Measurements from ENCODE around the gene XCL2.
A peak's percentile ranks its signal among the peaks of the same experiment; 100 is the strongest.
"Not testable (repeated sequence)": the region's sequence is repeated elsewhere in the genome, so short reads cannot be mapped to it uniquely, and the experiment has no call there.

The XCL2 gene

DNA sequence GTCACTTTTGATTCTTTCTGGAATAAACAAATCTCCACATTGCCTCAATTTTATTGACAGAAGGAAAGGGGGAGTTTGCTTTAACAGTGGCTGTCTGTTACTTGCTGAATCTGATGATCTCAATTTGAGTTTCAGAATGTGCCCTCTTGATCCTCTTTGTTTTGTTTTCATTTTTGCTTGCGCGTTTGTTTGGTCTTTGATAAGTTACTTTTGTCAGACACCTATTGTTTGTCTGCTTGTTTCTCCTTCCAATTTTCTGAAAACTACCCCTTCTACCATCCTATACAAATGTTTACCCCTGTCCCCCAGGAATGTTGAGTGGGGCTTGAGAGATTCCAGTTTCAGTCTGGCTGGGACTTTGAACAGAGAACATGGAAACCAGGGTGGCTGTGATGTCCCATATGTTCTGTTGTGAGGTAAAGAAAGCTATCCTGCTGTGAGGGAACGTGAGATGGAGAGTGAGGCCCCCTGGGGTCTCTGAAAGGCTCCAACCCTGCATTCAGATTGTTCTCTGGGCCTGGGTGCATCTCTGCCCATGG lies 11.8 kb upstream of the XCL2 start:
- DNase-seq = no peak

DNA sequence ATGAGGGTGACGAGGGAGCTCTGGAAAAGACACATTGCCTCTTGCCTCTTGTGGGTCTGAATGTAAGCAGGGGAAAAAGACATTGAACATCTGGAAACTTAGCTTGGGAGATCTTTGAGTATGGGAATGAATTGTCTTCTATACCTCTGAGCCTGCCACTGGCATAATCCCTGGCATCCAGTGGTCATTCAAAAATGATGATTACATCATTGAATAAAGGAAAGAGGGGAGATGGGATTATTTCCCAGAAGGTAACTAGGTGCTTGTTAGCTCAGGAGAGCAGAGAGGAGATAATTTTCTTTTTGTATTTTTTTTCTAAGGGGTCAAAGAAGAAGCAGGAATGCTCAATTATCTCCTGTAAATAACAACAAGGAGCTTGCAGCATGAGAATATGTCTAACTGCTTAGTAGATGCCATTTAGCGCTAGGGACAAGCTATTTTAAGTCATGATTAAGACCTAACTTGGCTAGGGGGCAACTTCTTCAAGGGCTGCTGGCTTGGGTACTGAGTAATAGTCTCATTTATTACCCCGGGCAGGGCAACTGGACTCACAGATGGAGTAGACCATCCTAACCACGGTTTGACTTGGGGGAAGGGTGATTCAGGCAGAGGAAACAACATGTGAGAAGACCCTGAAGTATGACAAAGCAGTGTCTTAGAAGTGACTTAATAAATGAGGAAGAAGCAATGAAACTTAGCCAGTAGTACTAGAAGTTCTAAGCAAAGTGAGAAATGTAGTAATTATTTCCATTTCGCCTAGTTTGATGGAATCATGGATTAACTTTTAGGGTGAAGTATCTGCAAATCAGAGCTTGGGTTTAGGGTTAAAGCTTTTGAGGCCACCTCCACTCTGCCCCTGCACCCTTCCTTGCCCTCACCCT lies 11.0 kb upstream of the XCL2 start:
- no peak for DNase-seq

DNA sequence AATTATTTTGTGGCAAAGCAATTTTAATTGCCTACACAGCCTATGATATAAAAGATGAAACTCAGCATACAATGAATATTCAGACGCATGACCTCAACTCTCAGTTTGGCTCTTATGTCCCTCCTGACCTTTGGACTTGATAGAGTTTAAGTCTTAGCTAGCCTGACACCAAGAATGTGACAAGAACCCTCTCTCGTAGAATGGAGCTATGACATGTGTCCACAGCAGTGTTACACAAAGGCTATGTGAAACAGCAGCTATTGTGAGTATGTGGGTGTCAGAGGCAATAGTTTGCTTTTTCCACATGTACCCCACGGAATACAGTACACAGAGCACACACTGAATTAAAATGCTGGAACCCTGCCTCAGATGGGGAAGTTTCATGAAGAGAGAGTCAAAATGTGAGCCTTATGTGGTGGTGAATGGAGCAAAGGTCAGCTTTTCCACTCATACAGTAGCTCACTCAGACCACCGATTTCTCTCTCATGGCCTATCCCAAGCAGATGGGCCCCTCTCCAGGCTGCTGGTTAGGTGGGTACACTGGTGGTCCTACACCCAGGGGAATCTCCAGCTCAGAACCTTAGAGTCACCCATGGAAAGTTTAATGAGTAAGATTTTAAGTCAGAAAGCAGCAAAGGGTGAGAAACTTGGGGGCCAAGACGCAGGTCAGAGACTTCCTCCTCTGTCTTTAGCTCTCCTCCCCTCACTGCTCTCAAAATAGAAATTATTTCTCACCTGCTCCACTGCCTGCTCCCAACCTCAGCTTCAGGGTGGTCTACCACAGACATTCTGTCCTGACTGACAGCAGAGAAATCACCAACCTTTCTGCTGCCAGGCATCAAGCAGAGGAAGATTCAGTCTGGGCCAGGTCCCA lies 10.1 kb upstream of the XCL2 start:
- DNase-seq = no peak

DNA sequence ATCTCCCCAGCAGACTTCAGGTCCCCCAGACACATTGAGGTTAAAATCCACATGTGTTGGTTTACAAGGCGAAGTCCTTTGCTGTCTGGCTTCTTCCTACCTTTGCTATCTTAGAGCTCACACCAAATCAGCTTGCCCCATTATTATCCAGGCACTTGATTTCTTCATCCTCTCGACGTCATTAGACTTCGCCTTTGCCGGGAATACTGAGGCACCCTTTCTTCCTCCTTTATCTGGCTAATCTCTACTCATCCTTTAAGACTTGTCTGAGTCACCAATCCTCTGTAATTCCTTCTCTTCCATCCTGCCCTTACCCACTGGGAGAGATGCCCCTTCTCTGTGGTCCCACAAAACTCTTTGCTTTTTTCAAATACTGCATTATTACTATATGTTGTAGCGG lies 9.2 kb upstream of the XCL2 start:
- DNase-seq = no peak

DNA sequence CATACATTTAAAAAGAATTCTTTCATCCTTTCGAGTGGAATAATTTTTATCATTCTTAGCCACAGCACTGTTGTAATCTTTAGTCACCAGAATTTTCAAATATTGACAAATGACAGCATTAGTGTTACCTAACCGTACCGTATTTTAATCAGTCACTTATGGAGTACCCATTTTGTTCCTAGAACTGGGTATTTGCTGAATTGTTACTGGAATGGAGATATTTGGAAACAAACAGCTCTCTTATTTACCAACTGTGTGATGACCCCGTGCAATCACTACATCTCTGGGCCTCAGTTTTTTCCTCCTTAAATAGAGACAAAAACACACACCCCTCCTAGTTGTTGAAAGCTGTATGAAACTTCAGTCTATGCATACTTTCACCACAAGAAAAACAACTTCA lies 7.9 kb upstream of the XCL2 start:
- no peak for DNase-seq

DNA sequence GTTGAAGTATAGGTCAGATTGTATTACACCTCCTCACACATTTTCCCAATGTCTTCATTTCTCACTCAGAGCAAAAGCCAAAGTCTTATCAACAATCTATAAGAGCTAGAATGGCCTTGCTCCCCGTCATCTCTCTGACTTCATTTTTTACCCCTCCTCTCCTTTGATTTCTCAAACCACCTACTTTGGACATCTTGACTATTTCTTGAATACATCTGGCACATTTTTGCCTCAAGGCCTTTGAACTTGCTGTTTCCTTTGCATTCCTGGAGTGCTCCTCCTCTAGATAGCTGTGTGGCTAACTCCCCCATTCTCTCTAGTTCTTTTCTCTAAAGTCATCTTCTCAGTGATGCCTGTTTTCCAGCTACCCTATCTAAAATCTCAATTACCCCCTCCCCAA lies 7.2 kb upstream of the XCL2 start:
- no peak for DNase-seq

DNA sequence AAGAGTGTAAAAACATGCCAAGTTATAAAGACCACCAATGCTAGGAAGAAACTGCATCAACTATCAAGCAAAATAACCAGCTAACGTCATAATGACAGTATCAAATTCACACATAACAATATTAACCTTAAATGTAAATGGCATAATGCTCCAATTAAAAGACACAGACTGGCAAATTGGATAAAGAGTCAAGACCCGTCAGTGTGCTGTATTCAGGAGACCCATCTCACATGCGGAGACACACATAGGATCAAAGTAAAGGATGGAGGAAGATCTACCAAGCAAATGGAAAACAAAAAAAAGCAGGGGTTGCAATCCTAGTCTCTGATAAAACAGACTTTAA lies 2.7 kb upstream of the XCL2 start:
- DNase-seq = not testable (repeated sequence)

DNA sequence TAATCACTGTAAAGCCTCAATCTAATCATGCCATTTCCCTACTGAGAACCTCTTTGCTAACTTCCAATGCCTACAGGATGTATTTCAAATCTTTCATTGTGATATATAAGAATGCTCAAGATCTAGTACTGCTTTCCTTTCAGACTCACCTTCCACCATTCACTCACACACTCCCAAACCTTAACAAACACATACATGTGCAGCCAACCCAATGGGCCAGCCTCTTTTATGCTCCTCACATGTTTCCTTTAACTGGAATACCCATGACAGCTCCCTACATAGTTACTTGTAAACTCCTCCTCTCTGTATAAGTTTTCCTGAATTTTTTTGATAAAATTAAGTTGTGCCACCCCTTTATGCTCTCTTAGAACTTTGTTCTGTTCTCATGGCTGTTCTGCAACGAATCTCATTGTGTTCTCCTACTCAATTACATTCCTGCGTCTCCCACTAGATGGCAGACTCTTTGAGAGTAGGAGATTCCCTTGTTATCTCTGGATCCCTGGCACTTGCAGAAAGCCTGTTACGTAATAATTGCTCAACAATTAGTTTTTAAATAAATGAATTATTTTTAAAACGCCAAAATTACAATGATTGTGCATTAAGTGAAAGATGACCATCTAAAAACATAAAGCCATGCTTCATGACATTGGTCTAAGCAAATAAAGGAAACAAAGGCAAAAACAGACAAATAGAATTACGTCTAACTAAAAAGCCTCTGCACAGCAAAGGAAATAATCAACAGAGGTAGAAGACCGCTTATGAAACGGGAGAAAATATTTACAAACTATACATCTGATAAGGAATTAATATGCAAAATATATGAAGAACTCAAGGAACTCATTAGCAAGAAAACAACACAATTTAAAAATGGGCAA lies 2.1 kb upstream of the XCL2 start:
- peak; percentile 19 for DNase-seq

DNA sequence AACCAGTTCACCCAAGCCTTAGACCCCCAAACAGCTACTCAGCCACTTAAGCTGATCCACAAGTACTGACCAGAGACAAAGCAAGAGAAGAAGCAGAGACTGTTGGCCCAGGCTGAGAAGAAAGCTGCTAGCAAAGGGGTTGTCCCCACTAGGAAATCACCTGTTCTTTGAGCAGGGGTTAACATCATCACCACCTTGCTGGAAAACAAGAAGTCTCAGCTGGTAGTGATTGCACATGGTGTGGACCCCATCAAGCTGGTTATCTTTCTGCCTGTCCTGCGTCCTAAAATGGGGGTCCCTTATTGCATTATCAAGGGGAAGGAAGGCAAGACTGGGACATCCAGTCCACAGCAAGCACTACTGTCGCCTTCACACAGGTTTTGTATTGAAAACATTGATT lies 819 bp downstream of the XCL2 start:
- DNase-seq = not testable (repeated sequence)

DNA sequence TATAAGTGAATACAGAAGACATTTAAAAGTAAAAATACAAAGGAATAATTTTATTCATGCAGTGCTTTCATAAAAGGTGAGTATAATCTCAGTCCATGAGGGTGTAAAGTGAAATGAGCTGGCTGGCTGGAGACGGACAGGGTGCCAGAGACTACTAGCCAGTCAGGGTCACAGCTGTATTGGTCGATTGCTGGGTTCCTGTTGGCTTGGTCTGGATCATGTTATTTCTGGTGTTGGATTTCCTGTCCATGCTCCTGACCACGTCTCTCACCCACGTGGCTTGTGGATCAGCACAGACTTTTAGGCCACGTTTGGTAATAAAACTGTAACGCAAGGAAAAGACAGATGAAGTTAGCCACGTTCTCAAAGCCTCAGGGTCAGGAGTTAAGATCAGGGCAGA lies 3.0 kb downstream of the XCL2 start:
- not testable (repeated sequence) for DNase-seq

DNA sequence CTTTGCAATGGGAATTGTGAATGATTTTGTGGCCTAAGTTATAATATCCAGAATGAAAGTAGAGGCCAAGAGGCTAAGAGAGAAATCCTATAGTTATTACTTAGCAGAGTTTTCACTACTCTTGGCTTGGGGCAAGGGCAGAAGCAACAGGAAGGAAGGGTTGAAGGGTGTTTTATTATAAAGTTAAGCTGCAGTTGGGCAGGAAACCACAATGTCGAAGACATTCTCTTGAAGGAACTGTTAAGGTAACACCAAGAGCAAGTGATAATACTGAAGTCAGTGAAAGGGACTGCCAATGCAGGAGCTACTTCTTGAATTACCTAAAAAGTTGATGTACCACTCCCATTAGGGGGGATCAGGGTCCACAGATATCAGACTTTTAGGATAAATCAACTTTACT lies 8.3 kb downstream of the XCL2 start:
- no peak for DNase-seq

DNA sequence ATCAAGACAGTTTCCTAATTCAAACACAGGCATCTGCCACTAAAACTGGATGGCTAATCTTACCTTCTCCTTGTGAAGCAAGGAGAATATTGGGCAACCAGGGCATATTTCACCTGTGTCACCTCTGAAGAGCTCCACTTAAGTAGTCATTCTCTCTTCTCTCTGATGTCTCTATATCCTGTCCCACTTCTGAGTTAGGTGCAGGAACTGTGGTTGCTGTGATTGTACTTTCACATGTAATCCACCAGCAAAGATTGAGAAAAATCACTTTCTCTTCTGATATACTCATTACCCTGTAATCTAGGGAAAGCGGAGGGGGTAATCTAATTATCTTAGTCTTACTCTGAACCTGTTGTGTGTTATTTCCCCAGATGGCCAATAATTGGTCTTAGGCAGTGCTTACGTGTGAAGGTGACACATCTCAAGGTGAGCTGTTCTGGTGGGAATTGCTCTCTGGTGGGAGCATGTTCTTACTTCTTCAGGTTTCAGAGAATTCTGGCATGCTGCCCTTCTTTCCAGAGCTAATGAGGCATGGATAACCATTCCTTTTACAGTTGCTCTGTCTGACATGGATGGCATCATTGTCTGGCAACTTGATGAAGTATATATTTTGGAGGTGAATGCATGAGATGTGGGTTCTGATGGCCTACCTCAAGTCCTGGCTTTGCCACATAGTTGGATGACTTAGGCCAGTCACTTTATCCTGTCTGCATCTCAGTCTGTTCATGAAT lies 12.0 kb downstream of the XCL2 start:
- DNase-seq = no peak

DNA sequence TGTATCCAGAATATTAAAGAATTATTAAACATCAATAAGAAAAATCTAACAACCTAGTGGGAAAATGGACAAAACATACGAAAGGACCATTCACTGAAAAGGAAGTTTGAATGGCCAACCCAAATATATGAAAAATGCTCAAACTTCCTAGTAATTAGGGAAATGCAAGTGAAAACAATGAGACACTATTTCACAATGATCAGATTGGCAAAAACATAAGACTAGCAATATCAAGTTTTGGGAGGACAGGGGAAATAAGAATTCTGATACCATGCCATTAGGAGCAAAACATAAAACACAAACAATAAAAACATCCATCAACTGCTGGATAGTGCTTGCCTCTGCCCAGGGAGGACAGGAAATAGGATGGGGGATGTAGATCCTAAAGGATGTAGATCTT lies 14.3 kb downstream of the XCL2 start:
- no peak for DNase-seq

DNA sequence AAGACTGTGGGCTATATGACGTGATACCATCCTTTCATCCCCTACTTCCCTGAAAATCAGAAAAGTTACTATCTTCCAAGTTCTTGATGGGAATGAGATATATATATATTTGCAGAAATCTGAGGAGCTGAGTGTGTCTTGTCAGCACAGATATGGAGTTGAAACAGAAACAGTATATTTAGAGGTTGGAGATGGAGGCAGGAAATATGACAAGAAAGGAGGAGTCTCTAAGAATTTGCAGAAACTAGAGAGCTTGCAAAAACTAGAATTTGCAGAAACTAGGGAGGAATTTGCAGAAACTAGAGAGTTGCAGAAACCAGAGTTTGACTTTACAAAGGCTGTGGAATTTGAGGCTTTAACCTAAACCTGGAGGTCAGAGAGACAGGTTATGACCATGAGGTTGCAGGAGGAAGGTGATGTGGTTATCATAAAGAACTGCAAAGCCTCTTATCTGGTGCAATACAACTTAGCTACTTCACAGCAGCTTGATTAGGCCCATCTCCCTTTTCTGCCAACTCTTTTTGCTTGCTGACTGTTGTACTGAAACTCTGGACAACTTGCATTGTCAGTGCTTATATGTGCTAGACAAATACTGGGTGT lies 22.3 kb downstream of the XCL2 start:
- no peak for DNase-seq

DNA sequence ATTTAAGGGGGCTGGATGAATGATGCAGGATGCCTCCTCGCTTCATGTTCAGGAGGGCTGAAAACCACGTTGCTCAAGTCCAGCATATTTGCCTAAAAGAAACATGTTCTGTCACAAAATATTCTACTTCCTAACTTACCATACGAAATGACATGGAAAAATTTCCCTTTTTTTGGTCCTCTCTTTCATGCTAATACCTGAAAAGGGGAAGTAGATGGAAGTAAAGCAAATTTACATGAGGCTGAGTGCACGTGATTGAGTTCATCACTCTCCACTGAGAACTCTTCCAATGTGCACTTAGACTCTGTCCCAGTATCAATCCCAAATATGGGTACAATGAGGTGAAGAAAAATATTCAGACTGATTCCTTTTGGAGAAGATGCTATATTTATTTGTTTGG lies 23.0 kb downstream of the XCL2 start:
- DNase-seq = no peak

DNA sequence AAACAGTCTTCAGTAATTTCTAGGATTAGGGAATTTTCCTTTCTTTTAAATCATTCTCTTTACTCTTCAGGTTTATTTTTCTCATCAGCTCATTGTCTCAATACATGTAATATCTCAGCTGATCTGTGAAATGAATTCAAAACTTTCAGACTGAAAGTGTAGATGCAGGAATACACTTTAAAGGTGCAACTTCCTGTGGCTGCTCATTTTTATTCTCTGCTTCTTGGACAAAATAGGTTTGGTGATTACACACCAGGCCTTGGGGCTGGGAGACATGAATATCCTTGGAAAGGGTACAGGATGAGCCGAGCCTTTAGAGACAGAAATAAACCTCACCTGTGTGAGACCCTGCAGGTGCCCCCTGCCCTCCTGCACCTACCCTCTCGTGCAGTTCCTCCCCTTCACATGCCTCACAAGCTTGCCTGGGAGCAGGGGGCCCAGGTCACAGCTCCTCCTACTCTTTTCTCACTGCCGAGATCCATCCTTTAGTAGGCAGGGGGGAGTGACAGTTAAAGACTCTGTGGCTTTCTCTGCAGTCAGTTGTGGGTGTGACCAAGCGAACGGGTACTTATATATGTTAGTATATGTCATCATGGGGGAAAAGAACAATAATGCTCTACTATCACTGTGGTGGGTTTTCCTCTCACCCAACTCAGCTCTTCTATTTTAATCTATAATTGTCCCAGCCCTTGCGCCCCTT lies 23.6 kb downstream of the XCL2 start:
- no peak for DNase-seq

DNA sequence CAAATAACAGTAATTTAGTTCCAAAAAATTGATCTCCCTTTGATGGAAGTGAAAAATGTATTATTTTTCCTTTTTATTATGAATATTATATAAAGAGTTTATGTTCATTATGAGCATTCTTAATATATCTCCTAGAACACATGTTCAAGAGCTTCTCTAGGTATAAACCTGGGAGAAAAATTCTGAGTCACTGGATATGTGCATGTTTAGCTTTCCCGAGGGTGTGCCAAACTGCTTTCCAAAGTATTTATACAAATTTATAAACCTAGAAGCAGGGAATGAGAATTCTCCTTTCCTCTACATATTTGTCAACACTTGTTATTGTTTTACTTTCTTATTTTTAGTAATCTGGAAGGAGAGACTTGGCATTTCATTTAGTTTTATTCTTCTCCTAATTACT lies 25.0 kb downstream of the XCL2 start:
- no peak for DNase-seq

DNA sequence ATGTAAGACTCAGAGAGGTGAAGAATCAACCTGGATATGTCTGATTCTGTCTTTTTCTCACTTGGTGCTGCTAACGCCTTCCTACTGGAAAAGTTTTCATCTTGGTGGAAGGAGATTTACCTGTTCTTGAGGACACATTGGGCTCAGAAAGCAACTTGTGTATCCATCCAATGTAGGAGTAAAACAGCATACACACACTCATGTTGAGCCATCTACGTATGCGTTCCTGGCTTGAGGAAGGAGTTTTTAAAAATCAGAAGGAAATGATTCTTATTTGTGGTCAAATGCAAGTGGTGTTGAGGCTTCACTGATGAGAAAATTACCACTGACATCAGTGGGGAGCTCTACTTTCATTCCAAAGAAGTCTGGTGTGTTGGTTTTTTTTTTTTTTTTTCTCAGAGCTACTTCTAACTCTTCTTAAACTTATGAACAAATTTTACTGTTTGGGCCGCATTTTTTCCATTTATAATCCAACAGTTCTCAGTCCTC lies 25.6 kb downstream of the XCL2 start:
- no peak for DNase-seq

DNA sequence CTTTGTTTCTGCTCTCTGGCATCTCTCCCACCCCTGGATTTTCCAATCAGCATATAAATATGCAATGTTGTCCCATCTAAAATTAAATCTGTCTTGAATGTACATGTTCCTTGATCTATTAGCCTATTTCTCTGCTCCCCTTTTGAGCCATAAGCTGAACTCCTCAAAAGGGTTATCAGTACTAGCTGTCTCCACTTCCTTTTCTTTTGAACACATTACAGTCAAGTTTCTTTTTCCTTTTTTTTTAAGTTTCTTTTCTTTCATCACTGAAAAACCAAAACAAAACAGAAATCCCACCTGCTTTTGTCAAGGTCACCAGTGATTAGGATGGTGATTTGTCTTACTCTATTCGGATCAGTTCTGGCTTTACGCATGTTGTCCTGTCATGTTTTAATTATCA lies 29.3 kb downstream of the XCL2 start:
- no peak for DNase-seq

DNA sequence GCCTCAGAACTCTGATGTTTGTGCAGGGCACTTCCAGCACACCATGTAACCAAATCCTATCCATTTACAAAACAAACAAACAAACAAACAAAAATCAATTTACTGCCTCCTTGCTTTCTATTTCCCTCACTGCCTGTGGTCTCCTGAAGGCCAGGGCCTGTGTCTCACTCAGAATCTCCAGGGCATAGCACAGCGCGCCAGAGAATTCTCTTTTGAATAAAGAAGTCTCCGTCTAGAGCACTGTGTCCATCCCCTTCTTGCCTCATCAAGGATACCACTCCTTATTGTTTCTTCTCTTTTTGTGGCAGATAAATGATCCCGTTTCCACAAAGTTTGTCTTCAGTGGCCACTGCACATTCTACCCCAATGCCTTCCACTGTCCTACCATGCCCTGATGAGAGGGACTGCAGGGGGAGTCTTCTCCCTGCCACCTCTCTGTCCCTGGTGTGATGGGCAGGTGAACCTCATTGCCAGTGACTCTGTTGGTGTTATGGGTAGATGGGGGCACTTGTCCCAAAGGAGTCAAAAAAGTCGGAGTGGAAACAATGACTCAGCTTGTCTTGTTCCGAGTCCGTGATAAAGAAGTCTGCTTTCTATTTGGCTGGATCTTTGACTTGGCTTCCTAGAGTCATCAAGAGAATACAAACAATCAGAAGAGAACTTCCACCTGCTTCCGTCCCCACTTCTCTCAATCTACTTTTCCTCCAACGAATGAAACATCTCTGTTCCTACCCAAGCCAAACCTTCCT lies 30.0 kb downstream of the XCL2 start:
- DNase-seq = no peak

Measured in fibroblast of skin of right quadriceps (primary cell).